HEK293 (cell line): ENCODE measurements around the gene ANP32A.

ENCODE experiments used
- CTCF ChIA-PET: fragments of 350-600 bp; formaldehyde crosslinking; extraction: SDS; loops from one replicate; lab custom pipeline; 2021; ENCODE audit warnings: antibody characterized with exemption; lab: Yijun Ruan, JAX
- POLR2A ChIA-PET: fragments of 300-600 bp; formaldehyde crosslinking; extraction: SDS; loops from one replicate; lab custom pipeline; 2020; ENCODE audit warnings: antibody characterized with exemption, inconsistent platforms; lab: Yijun Ruan, JAX
- H3K27ac ChIP-seq: fragments of 200-500 bp; sonication (Bioruptor generic); 2 replicates; pipeline ENCODE4 v1.5.1; 2014; ENCODE audit warnings: low read depth, low read length, control low read depth, inconsistent platforms; ENCODE audit errors: extremely low read depth
- H3K36me3 ChIP-seq, 2 experiments: fragments of 200-500 bp in 1 of 2; sonication (Bioruptor generic) in 1 of 2; 1 replicate in 1 of 2; 2 replicates in 1 of 2; pipeline ENCODE4 v1.5.1; 2014 to 2017; ENCODE audit warnings: inconsistent platforms in 2 of 2, low read length in 2 of 2; ENCODE audit not compliant: control insufficient read depth in 2 of 2, insufficient read depth in 1 of 2
- H3K4me1 ChIP-seq: fragments of 200-500 bp; sonication (Bioruptor generic); 2 replicates; pipeline ENCODE4 v1.5.1; 2014; ENCODE audit warnings: mild to moderate bottlenecking, low read length, inconsistent platforms; ENCODE audit not compliant: control insufficient read depth, insufficient read depth
- H3K4me3 ChIP-seq: 2 replicates; pipeline ENCODE4 v1.5.1; 2011; ENCODE audit warnings: low read depth, mild to moderate bottlenecking, control low read depth, low read length, moderate library complexity
- H3K9me3 ChIP-seq: fragments of 200-500 bp; sonication (Bioruptor generic); 2 replicates; pipeline ENCODE4 v1.5.1; 2014; ENCODE audit warnings: low read depth, low read length, inconsistent platforms; ENCODE audit not compliant: control insufficient read depth, insufficient read depth
- BCL11A ChIP-seq: fragments of 450-650 bp; formaldehyde crosslinking; IDR thresholded peaks from 2 replicates; pipeline ENCODE4 v1.5.1; 2016; ENCODE audit warnings: low read depth, missing biosample characterization, missing genetic modification characterization
- KLF16 ChIP-seq: fragments of 450-650 bp; formaldehyde crosslinking; IDR thresholded peaks from 2 replicates; pipeline ENCODE4 v1.5.1; 2017; ENCODE audit warnings: missing biosample characterization, missing genetic modification characterization
- KLF9 ChIP-seq: fragments of 450-650 bp; formaldehyde crosslinking; IDR thresholded peaks from 2 replicates; pipeline ENCODE4 v1.5.1; 2016; ENCODE audit warnings: missing biosample characterization, missing genetic modification characterization, low read depth
- SETDB1 ChIP-seq: IDR thresholded peaks from one replicate; pipeline ENCODE4 v1.6.1; 2017; ENCODE audit warnings: mild to moderate bottlenecking, low read length, moderate library complexity, mixed read lengths; ENCODE audit not compliant: insufficient read length
- ZFHX2 ChIP-seq: fragments of 450-650 bp; formaldehyde crosslinking; conservative IDR thresholded peaks from 2 replicates; pipeline ENCODE4 v1.5.1; 2016; ENCODE audit warnings: missing biosample characterization, missing genetic modification characterization
- ZNF10 ChIP-seq: fragments of 450-650 bp; formaldehyde crosslinking; IDR thresholded peaks from 2 replicates; pipeline ENCODE4 v1.5.1; 2017; ENCODE audit warnings: missing biosample characterization, missing genetic modification characterization
- ZNF146 ChIP-seq: fragments of 450-650 bp; formaldehyde crosslinking; IDR thresholded peaks from 2 replicates; pipeline ENCODE4 v1.5.1; 2016; ENCODE audit warnings: missing biosample characterization, missing genetic modification characterization
- ZNF24 ChIP-seq: fragments of 450-650 bp; formaldehyde crosslinking; IDR thresholded peaks from 2 replicates; pipeline ENCODE4 v1.5.1; 2016; ENCODE audit warnings: missing biosample characterization, missing genetic modification characterization
- ZNF501 ChIP-seq: fragments of 450-650 bp; formaldehyde crosslinking; IDR thresholded peaks from 2 replicates; pipeline ENCODE4 v1.5.1; 2016; ENCODE audit warnings: missing biosample characterization, missing genetic modification characterization
- ZNF585B ChIP-seq: fragments of 450-650 bp; formaldehyde crosslinking; IDR thresholded peaks from 2 replicates; pipeline ENCODE4 v1.5.1; 2016; ENCODE audit warnings: missing biosample characterization, missing genetic modification characterization
- ZNF664 ChIP-seq: fragments of 450-650 bp; formaldehyde crosslinking; IDR thresholded peaks from 2 replicates; pipeline ENCODE4 v1.5.1; 2016; ENCODE audit warnings: missing biosample characterization, missing genetic modification characterization
- ZNF701 ChIP-seq: fragments of 450-650 bp; formaldehyde crosslinking; IDR thresholded peaks from 2 replicates; pipeline ENCODE4 v1.5.1; 2016; ENCODE audit warnings: missing biosample characterization, missing genetic modification characterization
- TF ChIP-seq, protein P1 (sequence below): fragments of 450-650 bp; formaldehyde crosslinking; IDR thresholded peaks from 2 replicates; pipeline ENCODE4 v1.5.1; 2016; ENCODE audit warnings: missing biosample characterization, missing genetic modification characterization
- TF ChIP-seq, protein P2 (sequence below): fragments of 450-650 bp; formaldehyde crosslinking; IDR thresholded peaks from 2 replicates; pipeline ENCODE4 v1.5.1; 2016; ENCODE audit warnings: missing biosample characterization, missing genetic modification characterization, borderline replicate concordance
- TF ChIP-seq, protein P3 (sequence below): fragments of 450-650 bp; formaldehyde crosslinking; optimal IDR thresholded peaks from 2 replicates; pipeline ENCODE3; 2016; ENCODE audit warnings: missing biosample characterization, mild to moderate bottlenecking, missing genetic modification characterization
- TF ChIP-seq, protein P4 (sequence below): fragments of 450-650 bp; formaldehyde crosslinking; IDR thresholded peaks from 2 replicates; pipeline ENCODE4 v1.5.1; 2016; ENCODE audit warnings: missing biosample characterization, missing genetic modification characterization

ANP32A gene

DNA sequence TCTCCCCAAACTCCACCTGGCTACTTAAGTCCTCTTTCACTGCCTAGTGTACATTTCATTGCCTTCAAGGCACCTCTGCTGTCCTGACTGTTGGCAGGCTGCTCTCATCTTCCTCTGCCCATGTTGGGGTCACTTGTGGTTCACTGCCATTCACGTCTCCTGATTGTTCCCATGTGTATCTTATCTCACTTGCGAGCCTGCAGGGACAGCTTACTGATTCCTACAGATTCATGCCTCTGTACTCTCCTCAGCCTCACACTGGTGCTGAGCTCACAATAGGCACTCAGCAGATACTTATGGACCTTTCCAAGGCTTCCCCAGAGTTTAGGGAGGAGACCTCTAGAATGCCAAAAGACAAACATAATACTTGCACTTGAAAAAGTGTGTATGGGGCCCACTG, 28.8 kb upstream of the ANP32A start (continued):
- TF ChIP-seq, protein P1, sequence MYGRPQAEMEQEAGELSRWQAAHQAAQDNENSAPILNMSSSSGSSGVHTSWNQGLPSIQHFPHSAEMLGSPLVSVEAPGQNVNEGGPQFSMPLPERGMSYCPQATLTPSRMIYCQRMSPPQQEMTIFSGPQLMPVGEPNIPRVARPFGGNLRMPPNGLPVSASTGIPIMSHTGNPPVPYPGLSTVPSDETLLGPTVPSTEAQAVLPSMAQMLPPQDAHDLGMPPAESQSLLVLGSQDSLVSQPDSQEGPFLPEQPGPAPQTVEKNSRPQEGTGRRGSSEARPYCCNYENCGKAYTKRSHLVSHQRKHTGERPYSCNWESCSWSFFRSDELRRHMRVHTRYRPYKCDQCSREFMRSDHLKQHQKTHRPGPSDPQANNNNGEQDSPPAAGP (tag by site-specific recombination), result no peak
- TF ChIP-seq, protein P2, sequence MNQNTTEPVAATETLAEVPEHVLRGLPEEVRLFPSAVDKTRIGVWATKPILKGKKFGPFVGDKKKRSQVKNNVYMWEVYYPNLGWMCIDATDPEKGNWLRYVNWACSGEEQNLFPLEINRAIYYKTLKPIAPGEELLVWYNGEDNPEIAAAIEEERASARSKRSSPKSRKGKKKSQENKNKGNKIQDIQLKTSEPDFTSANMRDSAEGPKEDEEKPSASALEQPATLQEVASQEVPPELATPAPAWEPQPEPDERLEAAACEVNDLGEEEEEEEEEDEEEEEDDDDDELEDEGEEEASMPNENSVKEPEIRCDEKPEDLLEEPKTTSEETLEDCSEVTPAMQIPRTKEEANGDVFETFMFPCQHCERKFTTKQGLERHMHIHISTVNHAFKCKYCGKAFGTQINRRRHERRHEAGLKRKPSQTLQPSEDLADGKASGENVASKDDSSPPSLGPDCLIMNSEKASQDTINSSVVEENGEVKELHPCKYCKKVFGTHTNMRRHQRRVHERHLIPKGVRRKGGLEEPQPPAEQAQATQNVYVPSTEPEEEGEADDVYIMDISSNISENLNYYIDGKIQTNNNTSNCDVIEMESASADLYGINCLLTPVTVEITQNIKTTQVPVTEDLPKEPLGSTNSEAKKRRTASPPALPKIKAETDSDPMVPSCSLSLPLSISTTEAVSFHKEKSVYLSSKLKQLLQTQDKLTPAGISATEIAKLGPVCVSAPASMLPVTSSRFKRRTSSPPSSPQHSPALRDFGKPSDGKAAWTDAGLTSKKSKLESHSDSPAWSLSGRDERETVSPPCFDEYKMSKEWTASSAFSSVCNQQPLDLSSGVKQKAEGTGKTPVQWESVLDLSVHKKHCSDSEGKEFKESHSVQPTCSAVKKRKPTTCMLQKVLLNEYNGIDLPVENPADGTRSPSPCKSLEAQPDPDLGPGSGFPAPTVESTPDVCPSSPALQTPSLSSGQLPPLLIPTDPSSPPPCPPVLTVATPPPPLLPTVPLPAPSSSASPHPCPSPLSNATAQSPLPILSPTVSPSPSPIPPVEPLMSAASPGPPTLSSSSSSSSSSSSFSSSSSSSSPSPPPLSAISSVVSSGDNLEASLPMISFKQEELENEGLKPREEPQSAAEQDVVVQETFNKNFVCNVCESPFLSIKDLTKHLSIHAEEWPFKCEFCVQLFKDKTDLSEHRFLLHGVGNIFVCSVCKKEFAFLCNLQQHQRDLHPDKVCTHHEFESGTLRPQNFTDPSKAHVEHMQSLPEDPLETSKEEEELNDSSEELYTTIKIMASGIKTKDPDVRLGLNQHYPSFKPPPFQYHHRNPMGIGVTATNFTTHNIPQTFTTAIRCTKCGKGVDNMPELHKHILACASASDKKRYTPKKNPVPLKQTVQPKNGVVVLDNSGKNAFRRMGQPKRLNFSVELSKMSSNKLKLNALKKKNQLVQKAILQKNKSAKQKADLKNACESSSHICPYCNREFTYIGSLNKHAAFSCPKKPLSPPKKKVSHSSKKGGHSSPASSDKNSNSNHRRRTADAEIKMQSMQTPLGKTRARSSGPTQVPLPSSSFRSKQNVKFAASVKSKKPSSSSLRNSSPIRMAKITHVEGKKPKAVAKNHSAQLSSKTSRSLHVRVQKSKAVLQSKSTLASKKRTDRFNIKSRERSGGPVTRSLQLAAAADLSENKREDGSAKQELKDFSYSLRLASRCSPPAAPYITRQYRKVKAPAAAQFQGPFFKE (tag by site-specific recombination), result no peak
- TF ChIP-seq ZNF24, result no peak
- no peak for TF ChIP-seq ZNF501

GRCh38 chr15:68846851-68847439, 26.2 kb upstream of the ANP32A start:
- H3K36me3 ChIP-seq, result no peaks in the 10 kb centered on the region
- TF ChIP-seq ZNF664 (tag by site-specific recombination) (0 out of 2 replicates have a peak, but pooled peaks have one; percentile 34), ZNF701 (tag by site-specific recombination) (no peak)
- TF ChIP-seq, all 188 proteins: peak for 1
- no peak overlapping the region for H3K4me3 ChIP-seq
- ChIA-PET POLR2A (no interaction called here), CTCF (interaction anchor here (0.6 to 2.2 kb wide), 2 partner anchors 28 to 576 kb away, joined by 4 to 10 read pairs; no protein-coding TSS in a partner anchor)
- no peaks in the 10 kb centered on the region for H3K9me3 ChIP-seq
- H3K27ac ChIP-seq, result no peak overlapping the region
- H3K4me1 ChIP-seq, result no peaks in the 10 kb centered on the region

DNA sequence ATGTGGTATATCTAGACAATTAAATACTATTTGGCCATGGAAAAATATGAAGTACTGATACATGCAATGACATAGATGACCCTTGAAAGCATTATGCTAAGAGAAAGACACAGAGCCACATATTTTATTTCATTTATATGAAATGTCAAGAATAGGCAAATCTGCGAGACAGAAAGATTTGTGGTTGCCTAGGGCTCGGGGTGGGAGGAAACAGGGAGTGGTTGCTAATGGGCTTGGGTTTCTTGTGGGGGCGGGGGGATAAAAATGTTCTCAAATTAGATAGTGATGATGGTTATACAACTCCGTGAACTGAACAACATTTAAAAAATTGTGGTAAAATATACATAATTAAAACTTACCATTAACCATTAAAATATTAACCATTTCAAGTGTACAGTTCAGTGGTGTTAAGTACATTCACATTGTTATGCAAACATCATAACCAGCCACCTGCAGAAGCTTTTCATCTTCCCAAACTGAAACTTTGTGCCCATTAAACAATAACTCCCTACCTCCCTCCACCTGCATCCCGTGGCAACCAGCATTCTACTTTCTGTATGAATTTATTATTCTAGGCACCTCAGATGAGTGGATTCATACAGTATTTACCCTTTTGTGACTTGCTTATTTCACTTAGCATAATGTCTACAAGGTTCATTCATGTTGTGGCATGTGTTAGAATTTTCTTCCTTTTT, 24.3 kb upstream of the ANP32A start:
- Histone ChIP-seq H3K4me1 (no peaks in the 10 kb centered on the region), H3K9me3 (no peaks in the 10 kb centered on the region), H3K27ac (no peak overlapping the region), H3K36me3 (no peaks in the 10 kb centered on the region), H3K4me3 (no peak overlapping the region)
- POLR2A ChIA-PET, result no interaction called here
- TF ChIP-seq ZNF146 (tag by site-specific recombination), result peak; percentile 70; the same call in 1 of the 2 replicates
- TF ChIP-seq ZNF585B, result no peak
- 0 out of 2 replicates have a peak, but pooled peaks have one; percentile 28 for TF ChIP-seq ZFHX2 (tag by site-specific recombination)
- CTCF ChIA-PET, result interaction anchor here (0.9 kb wide), 1 partner anchor 31 kb away, joined by 4 read pairs; no protein-coding TSS in a partner anchor

GRCh38 chr15:68843425-68844311, 23.0 kb upstream of the ANP32A start:
- Histone ChIP-seq H3K36me3 (no peaks in the 10 kb centered on the region), H3K4me3 (peak overlapping the region; percentile 50), H3K9me3 (no peaks in the 10 kb centered on the region), H3K27ac (no peak overlapping the region), H3K4me1 (no peaks in the 10 kb centered on the region)
- ChIA-PET POLR2A (interaction anchor here (1.8 kb wide), 1 partner anchor 26 kb away, joined by 5 read pairs; no protein-coding TSS in a partner anchor), CTCF (interaction anchor here (0.9 to 1.7 kb wide), 2 partner anchors 32 to 81 kb away, joined by 4 read pairs; no protein-coding TSS in a partner anchor)
- TF ChIP-seq ZNF10 (tag by site-specific recombination), result no peak
- TF ChIP-seq BCL11A, result no peak
- peak; percentile 71 for TF ChIP-seq ZFHX2 (tag by site-specific recombination)
- TF ChIP-seq, protein P3, sequence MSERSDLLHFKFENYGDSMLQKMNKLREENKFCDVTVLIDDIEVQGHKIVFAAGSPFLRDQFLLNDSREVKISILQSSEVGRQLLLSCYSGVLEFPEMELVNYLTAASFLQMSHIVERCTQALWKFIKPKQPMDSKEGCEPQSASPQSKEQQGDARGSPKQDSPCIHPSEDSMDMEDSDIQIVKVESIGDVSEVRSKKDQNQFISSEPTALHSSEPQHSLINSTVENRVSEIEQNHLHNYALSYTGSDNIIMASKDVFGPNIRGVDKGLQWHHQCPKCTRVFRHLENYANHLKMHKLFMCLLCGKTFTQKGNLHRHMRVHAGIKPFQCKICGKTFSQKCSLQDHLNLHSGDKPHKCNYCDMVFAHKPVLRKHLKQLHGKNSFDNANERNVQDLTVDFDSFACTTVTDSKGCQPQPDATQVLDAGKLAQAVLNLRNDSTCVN (tag by site-specific recombination), result no peak
- TF ChIP-seq KLF16, result no peak
- TF ChIP-seq, protein P4, sequence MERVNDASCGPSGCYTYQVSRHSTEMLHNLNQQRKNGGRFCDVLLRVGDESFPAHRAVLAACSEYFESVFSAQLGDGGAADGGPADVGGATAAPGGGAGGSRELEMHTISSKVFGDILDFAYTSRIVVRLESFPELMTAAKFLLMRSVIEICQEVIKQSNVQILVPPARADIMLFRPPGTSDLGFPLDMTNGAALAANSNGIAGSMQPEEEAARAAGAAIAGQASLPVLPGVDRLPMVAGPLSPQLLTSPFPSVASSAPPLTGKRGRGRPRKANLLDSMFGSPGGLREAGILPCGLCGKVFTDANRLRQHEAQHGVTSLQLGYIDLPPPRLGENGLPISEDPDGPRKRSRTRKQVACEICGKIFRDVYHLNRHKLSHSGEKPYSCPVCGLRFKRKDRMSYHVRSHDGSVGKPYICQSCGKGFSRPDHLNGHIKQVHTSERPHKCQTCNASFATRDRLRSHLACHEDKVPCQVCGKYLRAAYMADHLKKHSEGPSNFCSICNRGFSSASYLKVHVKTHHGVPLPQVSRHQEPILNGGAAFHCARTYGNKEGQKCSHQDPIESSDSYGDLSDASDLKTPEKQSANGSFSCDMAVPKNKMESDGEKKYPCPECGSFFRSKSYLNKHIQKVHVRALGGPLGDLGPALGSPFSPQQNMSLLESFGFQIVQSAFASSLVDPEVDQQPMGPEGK, result no peak
- no peak for TF ChIP-seq SETDB1
- TF ChIP-seq KLF9 (tag by site-specific recombination), result no peak
